ENCODE measurements around the gene ZNF784.

Gene ZNF784

DNA sequence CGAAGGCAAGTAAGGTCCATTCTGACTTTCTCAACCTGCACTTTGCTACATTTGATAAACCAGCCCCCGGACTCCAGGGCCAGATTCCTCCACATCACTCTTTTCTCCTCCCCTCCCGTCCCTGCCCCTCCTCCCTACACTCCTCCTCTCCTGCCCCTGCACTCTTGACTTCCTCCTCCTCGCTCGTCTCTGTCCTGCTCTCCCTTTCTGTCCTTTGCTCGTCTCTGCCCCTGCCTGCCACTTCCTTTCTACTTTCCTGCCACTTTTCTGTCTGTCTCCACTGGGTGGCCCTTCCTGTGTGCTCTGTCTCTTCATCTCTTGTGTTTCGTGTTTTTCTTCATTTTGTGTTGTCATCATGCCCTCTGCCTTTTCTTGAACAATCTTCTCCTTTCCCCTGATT, 37.5 kb upstream of the ZNF784 start:
- H3K4me1 Mint-ChIP-seq (ENCODE audit: low read depth), result peaks cover 49% of the 10 kb centered on the region
- no peaks in the 10 kb centered on the region for H3K27me3 Mint-ChIP-seq
- H3K4me3 Mint-ChIP-seq, result no peak overlapping the region
- peaks cover 74% of the 10 kb centered on the region for H3K36me3 Mint-ChIP-seq (ENCODE audit: low read depth)
- peak overlapping the region; percentile 50 for H3K27ac Mint-ChIP-seq
- H3K9me3 Mint-ChIP-seq, result no peaks in the 10 kb centered on the region

DNA sequence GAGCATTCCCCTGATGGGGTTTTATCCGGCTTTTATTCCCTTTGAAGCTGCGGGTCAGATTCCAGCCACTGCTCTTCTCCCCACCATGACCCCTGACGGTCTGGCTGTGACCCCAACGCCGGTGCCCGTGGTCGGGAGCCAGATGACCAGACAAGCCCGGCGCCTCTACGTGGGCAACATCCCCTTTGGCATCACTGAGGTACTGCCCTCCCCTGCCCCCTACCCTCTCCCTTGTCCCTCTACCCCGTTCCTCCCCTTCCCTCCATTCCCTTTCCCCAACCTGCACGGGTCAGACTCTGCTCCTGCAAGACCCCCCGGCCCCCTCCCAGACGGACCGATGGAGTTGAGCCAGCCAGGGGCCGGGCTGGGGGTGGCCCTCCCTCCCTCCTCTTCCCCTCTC, 36.6 kb upstream of the ZNF784 start:
- peaks cover 76% of the 10 kb centered on the region for H3K36me3 Mint-ChIP-seq (ENCODE audit: low read depth)
- no peak overlapping the region for H3K4me3 Mint-ChIP-seq
- no peaks in the 10 kb centered on the region for H3K27me3 Mint-ChIP-seq
- H3K4me1 Mint-ChIP-seq (ENCODE audit: low read depth), result peaks cover 54% of the 10 kb centered on the region
- H3K9me3 Mint-ChIP-seq, result no peaks in the 10 kb centered on the region
- no peak overlapping the region for H3K27ac Mint-ChIP-seq

DNA sequence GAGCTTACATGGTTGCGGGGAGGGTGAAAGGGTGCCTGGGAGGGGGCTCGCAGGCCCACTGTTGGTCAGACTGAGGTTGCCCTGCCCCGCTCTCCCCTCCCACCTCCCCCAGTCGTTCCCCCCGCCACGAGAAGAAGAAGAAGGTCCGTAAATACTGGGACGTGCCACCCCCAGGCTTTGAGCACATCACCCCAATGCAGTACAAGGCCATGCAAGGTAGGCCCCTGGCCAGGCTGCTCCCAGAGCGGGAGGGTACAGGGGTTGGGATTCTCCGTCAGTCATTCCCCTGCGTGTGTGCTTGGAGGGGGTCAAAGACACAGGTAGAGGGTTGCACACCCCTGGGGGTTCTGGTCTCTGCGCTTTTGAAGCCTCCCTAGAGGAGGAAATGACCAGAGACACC, 36.0 kb upstream of the ZNF784 start:
- peaks cover 78% of the 10 kb centered on the region for H3K36me3 Mint-ChIP-seq (ENCODE audit: low read depth)
- H3K4me3 Mint-ChIP-seq, result no peak overlapping the region
- no peaks in the 10 kb centered on the region for H3K9me3 Mint-ChIP-seq
- peaks cover 57% of the 10 kb centered on the region for H3K4me1 Mint-ChIP-seq (ENCODE audit: low read depth)
- H3K27ac Mint-ChIP-seq, result peak overlapping the region; percentile 55
- no peaks in the 10 kb centered on the region for H3K27me3 Mint-ChIP-seq

DNA sequence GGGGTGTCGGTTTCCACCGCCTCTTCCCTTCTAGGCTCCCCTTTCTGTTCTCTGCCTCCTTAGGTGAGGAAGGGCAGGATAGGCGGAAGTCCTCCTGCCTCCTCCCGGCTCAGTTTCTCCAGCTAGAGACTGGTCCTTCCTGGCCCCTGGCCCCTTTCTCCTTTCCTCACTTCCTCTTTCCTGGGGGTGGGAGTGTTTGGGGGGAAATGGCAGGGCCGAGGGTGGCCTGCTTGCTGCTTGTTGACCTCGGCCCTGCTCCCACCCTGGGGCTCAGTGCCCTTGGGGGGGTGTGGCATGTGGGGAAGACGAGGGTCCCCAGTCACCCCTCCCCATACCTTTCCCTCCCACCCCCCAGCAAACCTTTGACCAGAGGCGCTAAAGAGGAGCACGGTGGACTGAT, 35.5 kb upstream of the ZNF784 start:
- Mint-ChIP-seq H3K27ac (peak overlapping the region; percentile 99), H3K9me3 (no peaks in the 10 kb centered on the region), H3K27me3 (no peaks in the 10 kb centered on the region), H3K4me1 (ENCODE audit: low read depth) (peaks cover 57% of the 10 kb centered on the region), H3K36me3 (ENCODE audit: low read depth) (peaks cover 77% of the 10 kb centered on the region), H3K4me3 (peak overlapping the region; percentile 56)

DNA sequence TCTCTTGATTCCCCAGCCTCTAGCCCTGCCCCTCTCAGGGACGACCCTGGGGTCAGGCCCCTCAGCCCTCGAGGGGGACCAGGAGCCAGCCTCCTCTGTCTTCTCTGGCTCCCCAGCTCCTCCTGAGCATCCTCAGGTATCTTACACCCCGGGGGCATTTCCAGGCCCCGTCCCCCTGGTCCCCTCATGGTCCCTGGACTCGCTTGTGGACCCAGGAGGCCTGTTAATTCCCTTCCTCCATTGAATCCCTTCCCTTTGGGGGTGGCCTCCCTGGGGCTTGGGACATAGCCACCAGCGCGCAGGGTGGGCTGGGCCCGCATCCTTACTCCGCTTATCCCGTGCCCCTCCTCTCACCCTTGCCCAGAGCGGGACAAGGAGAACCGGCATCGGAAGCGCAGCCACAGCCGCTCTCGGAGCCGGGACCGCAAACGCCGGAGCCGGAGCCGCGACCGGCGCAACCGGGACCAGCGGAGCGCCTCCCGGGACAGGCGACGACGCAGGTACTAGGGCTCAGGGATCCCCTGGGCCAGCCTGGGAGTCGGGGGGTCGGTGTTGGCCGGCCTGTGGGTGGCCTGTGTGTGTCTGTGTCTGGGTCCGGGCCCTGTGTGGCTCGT, 34.6 kb upstream of the ZNF784 start:
- Mint-ChIP-seq H3K4me1 (ENCODE audit: low read depth) (peaks cover 60% of the 10 kb centered on the region), H3K27me3 (no peaks in the 10 kb centered on the region), H3K36me3 (ENCODE audit: low read depth) (peaks cover 68% of the 10 kb centered on the region), H3K27ac (peak overlapping the region; percentile 99), H3K9me3 (no peaks in the 10 kb centered on the region), H3K4me3 (peak overlapping the region; percentile 91)

DNA sequence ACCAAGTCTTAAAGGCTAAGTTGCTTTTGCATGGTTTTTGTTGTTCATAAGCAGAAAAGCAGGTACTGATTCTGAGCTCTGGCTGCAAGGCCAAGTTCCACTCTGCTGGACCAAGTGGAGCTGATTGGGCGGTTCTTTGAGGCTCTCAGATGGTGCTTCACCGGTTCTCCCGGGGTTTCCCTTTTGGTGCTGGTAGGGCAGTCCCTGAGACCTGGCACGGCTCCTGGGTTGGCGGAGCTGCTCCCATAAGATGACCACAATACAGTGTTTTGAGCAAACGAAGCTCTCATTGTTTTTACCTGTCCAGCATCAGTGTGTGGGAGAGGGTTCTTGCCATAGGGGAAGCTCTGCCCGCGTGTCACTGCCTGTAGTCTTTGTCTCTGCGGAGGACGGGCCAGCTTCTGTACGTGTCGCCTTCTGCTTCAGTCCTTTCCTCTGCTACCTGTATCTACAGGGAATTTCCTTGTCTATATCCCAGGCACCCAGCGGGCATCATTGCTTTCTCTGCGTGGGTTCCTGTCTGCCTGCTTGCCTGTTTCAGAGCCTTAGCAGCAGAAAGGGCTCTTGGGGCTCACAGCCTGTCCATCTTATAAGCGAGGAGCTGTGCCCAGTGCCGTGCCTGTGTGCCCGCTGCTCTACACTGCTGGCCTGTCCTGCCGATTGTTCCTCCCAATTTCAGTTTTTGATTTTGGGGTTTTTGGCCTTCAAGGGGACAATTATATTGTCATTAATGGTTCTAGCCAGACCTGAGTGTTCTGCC, 32.8 kb upstream of the ZNF784 start:
- H3K9me3 Mint-ChIP-seq, result no peaks in the 10 kb centered on the region
- peaks cover 47% of the 10 kb centered on the region for H3K4me1 Mint-ChIP-seq (ENCODE audit: low read depth)
- peaks cover 53% of the 10 kb centered on the region for H3K36me3 Mint-ChIP-seq (ENCODE audit: low read depth)
- H3K27ac Mint-ChIP-seq, result peak overlapping the region; percentile 99
- H3K27me3 Mint-ChIP-seq, result no peaks in the 10 kb centered on the region
- H3K4me3 Mint-ChIP-seq, result peak overlapping the region; percentile 91

DNA sequence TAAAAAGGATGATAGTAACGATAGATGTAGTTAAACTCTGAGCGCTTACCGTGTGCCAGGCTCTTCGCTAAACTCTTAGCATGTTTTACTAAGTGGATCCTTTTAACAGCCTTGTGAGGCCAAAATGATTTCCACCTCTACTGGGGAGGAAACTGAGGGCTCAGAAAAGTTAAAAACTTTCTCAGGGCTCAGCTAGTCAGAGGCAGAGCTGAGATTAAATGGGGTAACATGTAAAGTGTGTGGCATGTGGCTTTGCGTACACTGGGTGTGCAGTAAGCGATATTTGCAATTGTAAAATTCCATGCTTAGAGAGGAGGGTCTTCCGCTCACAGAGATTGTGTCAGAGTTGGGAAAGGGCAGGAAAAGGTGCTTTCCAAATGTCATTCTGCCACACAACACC, 32.2 kb upstream of the ZNF784 start:
- H3K4me3 Mint-ChIP-seq, result peak overlapping the region; percentile 91
- no peaks in the 10 kb centered on the region for H3K9me3 Mint-ChIP-seq
- H3K4me1 Mint-ChIP-seq (ENCODE audit: low read depth), result peaks cover 48% of the 10 kb centered on the region
- peak overlapping the region; percentile 99 for H3K27ac Mint-ChIP-seq
- H3K36me3 Mint-ChIP-seq (ENCODE audit: low read depth), result peaks cover 47% of the 10 kb centered on the region
- no peaks in the 10 kb centered on the region for H3K27me3 Mint-ChIP-seq

DNA sequence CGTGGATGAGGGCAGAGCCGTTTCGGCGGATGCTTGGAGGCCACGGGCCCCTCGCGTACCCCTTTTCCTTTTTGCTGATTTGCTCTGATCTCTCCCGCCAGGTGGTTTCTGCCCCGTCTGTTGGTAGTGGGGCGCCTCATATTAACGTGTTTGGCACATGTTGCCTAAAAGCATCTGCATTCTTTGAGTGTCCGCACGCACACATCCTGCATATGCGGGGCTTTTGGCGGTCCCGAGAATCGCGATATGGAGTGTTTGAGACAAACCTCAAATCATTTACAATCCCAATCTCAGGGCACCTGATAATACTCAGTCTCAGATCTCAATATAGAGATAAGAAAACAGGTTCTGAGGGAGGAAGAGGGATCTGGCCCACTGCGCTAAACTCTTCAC, 31.3 kb upstream of the ZNF784 start:
- Mint-ChIP-seq H3K9me3 (no peaks in the 10 kb centered on the region), H3K36me3 (ENCODE audit: low read depth) (peaks cover 43% of the 10 kb centered on the region), H3K4me1 (ENCODE audit: low read depth) (peaks cover 52% of the 10 kb centered on the region), H3K27me3 (no peaks in the 10 kb centered on the region), H3K4me3 (peak overlapping the region; percentile 91), H3K27ac (peak overlapping the region; percentile 99)

DNA sequence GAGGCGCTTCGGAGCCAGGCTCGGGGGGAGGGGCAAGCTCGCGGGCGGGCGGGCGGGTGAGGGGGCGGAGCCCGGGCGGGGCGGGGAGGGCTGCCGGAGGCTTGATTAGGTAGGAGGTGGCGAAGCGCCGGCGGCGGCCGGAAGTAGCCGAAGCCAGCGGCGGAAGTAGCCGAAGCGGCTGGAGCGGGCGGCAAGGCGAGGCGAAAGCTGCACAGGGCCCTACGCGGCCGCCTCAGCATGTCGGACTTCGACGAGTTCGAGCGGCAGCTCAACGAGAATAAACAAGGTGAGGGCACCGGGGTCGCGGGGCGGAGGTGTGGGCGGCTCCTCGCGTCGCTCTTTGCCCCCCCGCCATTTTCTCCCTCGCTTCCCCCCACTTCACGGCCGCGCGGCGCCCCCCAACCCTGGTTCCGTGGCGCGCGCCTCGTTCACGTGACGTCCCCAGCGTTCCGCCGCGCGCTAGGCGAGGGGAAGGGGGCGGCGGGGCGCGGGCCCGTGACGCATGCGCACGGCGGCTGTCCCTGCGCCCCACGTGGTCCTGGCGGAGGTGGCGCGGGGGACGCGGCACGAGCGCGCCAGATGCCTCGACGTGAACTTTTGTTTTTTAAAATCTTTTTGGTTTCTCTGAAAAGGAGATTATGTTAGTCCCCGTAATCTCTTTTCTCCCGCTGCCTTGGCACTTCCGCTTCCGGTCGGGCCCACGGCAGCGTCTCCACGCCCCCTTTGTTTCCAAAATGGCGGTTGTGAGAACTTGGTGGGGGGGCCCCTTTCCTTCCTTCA, 30.7 kb upstream of the ZNF784 start, which contains the start of gene U2AF2:
Gene U2AF2 (plus strand): TSS at position 168 of the 780 bp plus-strand sequence. CDS start 70 bp downstream, at position 238.
- H3K27ac Mint-ChIP-seq, result peak within 1 kb of the TSS; percentile 99

DNA sequence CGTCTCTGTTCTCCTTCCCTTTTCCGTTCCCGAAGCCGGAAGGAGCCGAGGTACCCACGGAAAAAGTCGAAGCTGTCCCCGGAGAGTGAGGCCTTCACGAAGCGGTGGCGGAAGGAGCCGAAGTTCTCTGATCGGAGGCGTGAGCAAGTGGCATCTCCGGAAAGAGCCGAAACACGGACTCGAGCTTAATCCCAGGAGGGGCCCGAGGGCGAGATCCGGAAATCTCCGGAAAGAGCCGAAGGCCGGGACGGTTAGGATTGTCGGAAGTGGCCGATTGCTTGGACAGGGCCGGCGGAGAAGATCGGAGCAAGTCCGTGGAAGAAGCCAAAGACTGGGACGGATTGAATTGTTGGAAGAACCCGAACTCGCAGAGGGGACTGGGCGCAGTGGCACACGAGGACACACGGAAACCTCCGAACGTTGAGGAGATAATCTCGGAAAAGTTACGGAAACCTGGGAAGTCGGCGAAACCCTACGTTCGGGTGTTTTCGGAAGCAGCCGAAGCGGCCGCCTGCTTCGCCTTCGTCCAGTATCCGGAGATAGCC, 30.0 kb upstream of the ZNF784 start:
- Mint-ChIP-seq H3K27ac (peak overlapping the region; percentile 99), H3K4me3 (peak overlapping the region; percentile 91), H3K9me3 (no peaks in the 10 kb centered on the region), H3K27me3 (no peaks in the 10 kb centered on the region), H3K36me3 (ENCODE audit: low read depth) (peaks cover 35% of the 10 kb centered on the region), H3K4me1 (ENCODE audit: low read depth) (peaks cover 58% of the 10 kb centered on the region)

More for the DNA sequence above, 30.7 kb upstream of the ZNF784 start, which contains the start of gene U2AF2:
- Mint-ChIP-seq H3K4me3 (peak within 1 kb of the TSS; percentile 91), H3K4me1 (ENCODE audit: low read depth) (peaks cover 57% of the 10 kb centered on the region), H3K27me3 (no peaks in the 10 kb centered on the region), H3K9me3 (no peaks in the 10 kb centered on the region), H3K36me3 (ENCODE audit: low read depth) (peaks cover 40% of the 10 kb centered on the region)

DNA sequence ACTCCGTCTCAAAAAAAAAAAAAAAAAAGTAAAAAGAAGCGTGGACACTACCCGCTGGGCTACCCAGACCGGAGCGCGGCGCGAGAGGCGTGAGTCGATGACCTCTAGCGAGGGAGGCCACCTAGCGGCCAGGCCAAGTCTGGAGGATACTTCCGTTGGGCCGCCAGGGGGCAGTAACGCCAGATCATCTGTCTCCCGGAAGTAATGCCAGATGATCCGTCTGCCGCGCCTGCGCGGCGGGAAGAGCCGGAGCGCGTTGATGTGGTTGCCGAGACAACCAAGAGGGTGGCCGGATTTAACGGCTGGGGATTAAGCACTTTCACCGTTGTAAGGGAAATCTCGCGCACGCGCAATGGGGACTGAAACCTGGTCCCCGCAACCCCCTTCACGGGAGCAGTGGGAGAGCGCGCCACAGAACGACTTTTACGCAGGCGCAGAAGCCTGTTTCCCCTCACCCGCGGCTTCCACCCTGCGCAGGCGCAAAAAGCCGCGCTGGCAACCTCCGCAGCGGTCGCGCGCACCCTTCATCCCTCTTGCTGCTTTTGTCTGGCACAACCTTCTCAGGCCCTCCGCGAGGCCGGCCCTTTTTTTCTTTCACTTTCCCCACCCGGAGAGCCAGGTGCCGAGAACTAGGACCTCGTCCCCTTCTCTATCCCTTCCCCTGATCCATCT, 29.4 kb upstream of the ZNF784 start:
- Mint-ChIP-seq H3K9me3 (no peaks in the 10 kb centered on the region), H3K4me3 (peak overlapping the region; percentile 91), H3K27ac (peak overlapping the region; percentile 99), H3K27me3 (no peaks in the 10 kb centered on the region), H3K4me1 (ENCODE audit: low read depth) (peaks cover 60% of the 10 kb centered on the region), H3K36me3 (ENCODE audit: low read depth) (peaks cover 32% of the 10 kb centered on the region)

DNA sequence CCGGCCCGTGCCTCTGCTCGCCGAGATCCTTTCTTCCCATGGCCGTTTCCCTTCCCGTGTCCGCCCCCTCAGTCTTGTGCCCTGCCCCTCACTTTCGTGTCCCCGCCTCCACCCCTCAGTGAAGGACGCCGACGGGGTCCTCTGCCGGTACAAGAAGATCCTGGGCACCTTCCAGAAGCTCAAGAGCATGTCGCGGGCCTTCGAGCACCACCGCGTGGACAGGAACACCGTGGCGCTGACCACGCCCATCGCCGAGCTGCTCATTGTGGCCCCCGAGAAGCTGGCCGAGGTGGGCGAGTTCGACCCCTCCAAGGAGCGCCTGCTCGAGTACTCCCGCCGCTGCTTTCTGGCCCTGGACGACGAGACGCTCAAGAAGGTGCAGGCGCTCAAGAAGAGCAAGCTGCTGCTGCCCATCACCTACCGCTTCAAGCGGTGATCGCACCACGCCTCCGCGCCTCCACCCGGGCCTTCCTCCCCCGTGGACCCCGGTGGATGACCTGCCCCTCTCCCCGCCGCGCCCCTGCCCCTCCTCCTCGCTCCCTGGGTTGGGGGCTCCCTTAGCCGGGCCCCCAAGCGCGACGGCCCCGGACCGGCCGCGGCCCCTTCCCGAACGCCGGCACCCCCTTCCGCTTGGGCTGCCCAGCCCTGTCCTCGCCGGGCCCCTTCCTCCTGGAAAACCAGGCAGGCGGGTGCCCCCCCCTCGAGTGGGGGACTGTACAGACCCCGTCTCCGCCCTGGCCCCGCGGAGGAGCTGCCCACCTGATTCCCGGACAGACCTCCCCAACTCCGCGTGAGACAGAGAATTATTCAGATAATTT, 28.2 kb upstream of the ZNF784 start:
- Mint-ChIP-seq H3K27me3 (no peaks in the 10 kb centered on the region), H3K36me3 (ENCODE audit: low read depth) (peaks cover 23% of the 10 kb centered on the region), H3K4me3 (peak overlapping the region; percentile 91), H3K4me1 (ENCODE audit: low read depth) (peaks cover 54% of the 10 kb centered on the region), H3K9me3 (no peaks in the 10 kb centered on the region), H3K27ac (no peak overlapping the region)

DNA sequence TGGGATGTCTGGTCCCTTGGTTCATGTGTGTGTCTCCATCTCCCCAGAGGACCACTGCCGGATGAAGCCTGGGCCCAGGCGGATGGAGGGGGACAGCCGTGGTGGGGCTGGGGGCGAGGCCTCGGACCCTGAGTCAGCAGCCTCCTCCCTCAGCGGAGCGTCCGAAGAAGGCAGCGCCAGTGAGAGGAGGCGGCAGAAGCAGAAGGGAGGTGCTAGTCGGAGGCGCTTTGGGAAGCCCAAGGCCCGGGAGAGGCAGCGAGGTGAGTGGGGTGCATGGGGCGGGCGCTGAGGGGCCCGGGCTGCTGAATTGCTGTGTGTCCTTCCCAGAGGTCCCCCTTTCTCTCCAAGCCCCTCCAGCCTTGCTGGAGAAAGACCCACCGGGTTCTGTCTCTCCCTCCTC, 26.9 kb upstream of the ZNF784 start:
- Mint-ChIP-seq H3K9me3 (no peaks in the 10 kb centered on the region), H3K27ac (no peak overlapping the region), H3K4me1 (ENCODE audit: low read depth) (peaks cover 54% of the 10 kb centered on the region), H3K4me3 (no peak overlapping the region), H3K36me3 (ENCODE audit: low read depth) (peaks cover 18% of the 10 kb centered on the region), H3K27me3 (no peaks in the 10 kb centered on the region)

All from stimulated activated naive CD8-positive, alpha-beta T cell treated with anti-CD3 and anti-CD28 coated beads, Interleukin-15, Interleukin-2, amounts not matched to agents 100 ng/mL and 50 ng/mL, for 24 hours (primary cell).